Measurements from ENCODE around the gene SORCS2.

GRCh38 chr4:7309636-7310390, 117.5 kb downstream of the SORCS2 start:
- TF ChIP-seq POLR2AphosphoS5 (IDR thresholded peaks at IDR 0.05) (no peak), CTCF (IDR thresholded peaks at IDR 0.05) (no peak), POLR2A (IDR thresholded peaks at IDR 0.05) (no peak), EP300 (IDR thresholded peaks at IDR 0.05; ENCODE audit: low read depth) (no peak)
